ENCODE results near the gene CCDC69.
A peak's percentile ranks its signal among the peaks of the same experiment; 100 is the strongest.
"Not testable (repeated sequence)": the region's sequence is repeated elsewhere in the genome, so short reads cannot be mapped to it uniquely, and the experiment has no call there.

Gene CCDC69

DNA sequence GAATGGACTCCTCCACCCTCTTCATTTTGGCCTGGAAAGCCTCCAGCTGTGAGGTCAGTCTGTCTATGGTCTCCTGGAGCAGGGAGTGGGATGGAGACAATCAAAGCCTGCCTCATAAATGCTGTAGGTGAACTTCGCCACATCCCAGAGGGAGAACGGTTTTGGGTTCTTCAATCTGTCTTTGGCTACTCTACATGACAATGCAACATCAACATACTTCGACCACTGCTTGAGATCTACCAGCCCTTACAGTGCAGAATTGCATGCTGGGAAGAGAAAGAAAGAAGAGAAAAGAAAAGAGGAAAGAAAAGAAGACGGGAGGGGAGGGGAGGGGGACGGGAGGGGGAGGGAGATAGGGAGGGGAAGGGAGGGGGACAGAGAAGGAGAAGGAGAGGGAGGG lies 37.8 kb downstream of the CCDC69 start:
- no peak for DNase-seq

DNA sequence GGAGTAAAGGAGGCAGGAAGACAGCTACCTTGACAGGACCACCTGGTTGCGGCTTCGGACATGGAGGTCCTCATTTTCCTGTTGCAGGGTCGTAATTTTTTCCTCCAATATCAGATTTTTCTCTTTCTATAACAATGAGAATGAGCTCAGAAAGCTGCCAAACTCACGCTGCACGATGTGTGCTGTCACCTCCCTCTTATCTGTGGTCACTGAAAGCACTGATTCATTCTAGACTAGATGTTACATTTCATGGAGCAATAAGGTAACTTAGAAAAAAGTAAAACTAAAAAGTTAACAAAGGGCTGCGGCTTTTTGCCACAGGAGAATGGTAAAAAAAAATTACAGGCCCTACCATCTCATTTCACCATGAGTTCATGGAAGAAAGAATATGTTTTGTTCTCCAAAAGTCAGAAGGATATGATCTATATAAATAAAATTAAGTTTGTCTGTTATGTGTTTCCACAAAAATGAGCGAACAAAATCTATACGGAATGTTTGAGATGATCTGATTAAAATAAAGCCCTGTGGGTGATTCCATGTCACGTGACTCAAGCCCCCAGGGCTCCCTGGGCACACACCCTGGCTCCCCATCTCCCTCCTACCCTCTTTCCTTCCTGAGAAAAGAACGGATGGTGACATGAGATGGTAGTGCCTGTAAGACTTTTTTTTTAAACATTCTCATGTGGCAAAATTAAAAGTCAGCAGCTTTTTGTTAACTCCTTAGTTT lies 39.4 kb downstream of the CCDC69 start:
- no peak for DNase-seq

DNA sequence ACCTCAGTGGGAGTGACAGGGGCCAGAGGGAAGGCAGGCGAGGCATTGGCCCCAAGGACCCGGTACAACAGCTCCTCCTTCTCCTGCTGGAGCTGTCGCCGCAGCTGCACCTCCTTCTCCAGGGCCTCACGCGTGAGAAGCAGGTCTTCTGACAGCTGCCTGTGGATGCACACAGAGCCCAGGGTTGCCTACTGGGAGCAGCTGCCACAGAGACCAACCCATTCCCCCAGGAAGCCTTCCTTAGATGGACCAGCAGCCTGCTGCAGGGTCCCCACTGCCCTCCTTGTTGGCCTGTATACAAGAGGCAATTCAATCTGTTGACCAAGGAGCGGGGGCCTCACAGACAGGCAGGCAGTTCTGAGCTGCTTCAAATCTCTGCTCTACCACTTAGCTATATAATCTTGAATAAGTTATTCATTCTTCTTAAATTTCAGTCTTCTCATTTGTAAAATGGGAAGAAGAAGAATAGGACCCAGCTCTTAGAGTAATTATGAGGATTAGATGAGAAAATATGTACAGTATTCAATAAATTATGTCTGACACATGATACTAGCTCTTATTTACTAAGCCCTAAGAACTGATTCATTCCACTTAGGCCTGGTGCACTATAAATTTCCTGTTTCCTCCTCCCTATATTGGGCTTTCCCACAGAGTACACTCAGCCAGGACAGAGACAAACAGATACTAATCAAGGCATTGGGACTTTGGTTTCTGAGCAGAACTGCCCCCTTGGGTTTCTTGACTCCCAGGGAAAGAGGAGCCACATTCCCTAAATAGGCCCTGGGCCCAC lies 40.2 kb downstream of the CCDC69 start:
- DNase-seq: no peak

DNA sequence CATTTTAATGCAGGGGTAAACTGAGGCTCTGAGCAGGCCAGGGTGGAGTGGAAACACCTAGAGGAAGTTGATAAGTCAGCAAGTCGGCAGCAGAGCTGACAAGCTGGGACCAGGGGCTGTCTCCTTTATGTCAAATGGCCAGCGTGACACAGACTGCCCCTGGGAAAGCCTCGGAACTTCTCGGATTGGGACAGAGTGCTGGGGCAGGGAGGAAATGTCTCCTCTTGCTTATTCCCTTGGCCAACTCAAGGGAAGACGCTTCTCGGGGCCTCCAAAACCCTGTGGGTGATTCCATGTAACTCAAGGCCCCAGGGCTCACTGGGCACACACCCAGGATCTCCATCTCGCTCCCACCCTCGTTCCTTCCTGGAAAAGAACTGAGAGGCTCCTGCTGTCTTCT lies 40.9 kb downstream of the CCDC69 start:
- DNase-seq: no peak

DNA sequence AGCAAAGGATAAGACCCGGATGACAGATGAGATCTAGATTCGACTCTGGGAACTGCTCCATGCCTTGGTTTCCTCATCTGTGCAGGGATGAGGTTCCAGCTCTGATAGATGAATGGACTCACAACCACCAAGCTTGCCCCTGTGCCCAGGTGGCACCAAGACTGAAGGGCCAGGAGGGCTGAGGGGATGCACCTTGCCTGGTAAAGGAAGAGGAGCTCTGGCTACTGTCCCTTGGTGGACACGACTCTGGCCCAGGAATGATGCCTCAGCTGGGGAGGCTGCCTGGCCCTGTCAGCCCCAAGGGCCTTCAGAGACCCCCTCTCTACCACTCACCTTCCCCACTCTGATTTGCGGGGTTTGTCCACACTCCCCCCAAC lies 41.4 kb downstream of the CCDC69 start:
- no peak for DNase-seq

DNA sequence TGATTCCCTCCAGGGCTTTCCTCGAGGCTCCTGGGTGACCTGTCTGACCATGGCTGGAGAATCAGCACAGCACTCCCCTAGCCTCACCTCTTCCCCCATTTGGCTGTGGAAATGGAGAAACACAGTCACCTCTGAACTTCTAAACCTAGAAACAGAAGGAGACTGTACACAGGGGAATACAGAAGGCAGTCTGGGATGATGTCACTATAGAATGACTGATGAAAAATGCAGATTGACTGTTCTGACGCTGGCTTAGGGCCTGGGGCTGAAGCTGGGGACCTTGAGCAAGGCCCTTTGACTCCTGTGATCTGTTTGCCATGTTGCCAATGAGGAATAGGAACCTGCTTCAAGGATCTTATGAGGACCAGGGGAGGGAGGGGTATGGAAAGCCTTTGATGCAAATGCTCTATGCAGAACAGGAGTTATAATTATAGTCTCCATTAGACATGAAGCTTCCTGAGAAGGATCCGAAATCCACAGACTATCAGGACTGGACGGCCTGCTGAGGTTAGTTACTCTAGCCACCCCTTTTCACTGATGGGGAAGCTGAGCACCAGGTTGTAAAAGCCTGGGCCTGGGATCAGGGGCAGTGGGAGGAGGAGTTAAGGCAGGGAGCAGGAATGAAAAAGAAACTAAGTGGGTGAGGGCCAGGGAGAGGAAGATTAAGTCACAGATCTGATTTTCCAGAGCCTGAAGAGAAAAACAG lies 41.9 kb downstream of the CCDC69 start:
- no peak for DNase-seq

DNA sequence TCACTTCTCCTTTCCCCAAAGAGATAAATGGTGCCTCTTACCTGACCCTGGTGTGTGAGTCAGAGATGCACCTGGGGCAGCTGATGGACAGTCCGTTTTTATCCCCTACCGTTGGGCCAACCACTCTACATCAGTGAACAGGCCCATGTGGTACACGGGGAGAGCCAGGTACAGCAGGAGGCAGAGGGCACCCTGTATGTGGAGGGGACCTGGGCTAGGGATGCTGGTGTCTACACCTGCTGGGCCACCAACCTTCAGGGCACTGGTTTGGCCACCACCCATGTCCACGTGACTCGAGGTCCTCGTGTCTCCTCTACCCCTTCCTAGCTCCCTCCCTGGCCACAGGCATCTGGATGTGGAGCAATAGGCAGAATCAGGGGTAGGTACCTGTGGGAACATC lies 43.6 kb downstream of the CCDC69 start:
- no peak for DNase-seq

DNA sequence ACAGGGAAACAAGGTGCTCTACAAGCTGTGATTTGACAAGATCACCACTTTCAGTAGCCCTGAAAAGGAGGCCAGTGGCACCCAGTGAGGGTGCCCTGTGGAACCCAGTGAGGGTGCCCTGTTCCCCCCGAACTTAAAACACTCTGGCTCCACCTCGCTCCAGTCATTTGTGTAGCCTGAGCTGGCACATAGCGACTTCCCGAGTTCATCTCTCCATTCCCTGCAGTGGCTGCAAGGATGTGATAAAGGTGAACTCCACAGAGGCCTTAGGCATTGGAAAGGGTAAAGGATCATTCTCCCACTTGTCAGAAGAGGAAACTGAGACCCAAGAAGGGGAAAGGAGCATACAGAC lies 44.4 kb downstream of the CCDC69 start:
- DNase-seq: no peak

DNA sequence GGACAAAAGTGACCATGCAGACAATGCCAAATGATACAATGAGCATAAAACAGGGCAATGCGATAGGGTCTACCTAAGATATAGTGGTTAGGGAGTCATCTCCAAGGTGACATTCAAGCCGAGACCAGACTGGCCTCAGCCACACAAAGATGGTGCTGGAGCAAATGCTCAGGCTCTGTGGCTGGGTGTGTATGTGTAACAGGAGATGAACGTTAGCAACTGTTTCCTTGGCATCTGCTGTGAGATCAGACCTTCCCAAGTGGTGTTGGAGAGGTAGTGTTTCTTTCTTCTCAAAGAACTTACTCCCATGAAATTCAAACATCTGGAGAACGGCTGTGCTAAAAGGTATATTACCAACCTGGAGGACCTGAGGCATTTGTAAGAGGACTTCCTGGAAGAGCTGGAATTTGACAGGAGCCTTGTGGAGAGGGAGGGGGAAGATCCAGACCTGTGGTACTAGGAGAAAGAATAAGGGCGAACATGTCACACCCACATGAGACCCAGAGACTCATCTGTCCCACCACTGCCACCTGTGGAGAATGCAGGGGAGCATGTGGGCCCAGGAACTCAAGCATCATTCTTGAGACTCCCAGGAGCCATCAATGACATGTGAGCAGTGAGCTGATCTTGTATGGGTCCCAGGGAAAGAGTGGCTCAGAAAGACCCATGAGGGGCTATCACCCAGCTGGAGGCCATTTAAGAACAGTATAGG lies 45.0 kb downstream of the CCDC69 start:
- no peak for DNase-seq

DNA sequence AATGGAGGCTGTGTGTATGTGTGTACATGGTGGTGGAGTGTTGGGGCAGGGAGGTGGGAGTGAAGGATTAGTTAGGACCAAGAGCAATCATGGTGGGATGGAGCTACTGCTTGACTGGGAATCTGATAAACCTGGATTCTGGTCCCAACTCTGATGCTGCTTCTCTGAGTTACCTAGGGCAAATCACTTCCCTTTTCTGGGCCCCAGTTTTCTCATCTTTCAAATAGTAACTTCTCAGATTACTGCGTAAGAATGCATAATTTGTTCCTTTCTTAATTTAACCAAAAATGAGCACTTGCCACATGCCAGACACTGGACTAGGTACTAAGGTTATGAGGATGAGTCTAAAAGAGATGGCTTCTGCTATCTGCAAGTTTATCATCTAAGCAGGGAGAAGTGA lies 45.5 kb downstream of the CCDC69 start:
- DNase-seq: no peak

DNA sequence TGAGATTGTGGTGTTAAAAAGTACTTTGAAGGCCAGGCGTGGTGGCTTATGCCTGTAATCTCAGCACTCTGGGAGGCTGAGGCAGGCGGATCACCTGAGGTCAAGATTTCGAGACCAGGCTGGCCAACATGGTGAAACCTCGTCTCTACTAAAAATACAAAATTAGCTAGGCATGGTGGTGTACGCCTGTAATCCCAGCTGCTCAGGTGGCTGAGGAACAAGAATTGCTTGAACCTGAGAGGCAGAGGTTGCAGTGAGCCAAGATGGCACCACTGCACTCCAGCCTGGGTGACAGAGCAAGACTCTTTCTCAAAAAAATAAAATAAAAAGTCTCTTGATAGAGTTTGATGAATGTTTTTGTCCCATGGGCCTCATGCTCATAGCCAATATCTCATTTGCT lies 47.6 kb downstream of the CCDC69 start:
- not testable (repeated sequence) for DNase-seq

DNA sequence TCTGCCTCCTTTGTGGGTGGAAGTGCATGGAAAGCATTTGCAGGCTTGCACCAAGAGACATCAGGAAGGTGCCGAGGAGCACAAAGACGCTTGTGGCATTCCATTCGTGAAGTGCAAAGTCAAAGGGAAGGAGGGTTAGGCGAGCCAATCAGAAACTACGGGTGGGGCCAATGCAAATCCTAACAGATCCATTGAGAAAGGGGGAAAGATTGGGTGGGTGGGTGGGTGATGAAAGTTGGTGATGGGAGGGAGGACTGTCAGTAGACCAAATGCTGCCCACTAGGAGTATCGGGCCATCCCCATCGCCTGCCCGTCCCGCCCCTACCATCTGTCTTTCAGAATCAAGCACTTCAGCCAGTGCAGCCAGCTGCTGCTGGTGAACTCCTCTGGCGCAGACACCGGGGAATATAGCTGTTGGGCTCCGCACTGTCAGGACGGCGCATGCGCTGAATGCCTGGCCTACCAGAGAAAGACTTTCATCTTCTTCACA lies 49.2 kb downstream of the CCDC69 start:
- DNase-seq: no peak

DNA sequence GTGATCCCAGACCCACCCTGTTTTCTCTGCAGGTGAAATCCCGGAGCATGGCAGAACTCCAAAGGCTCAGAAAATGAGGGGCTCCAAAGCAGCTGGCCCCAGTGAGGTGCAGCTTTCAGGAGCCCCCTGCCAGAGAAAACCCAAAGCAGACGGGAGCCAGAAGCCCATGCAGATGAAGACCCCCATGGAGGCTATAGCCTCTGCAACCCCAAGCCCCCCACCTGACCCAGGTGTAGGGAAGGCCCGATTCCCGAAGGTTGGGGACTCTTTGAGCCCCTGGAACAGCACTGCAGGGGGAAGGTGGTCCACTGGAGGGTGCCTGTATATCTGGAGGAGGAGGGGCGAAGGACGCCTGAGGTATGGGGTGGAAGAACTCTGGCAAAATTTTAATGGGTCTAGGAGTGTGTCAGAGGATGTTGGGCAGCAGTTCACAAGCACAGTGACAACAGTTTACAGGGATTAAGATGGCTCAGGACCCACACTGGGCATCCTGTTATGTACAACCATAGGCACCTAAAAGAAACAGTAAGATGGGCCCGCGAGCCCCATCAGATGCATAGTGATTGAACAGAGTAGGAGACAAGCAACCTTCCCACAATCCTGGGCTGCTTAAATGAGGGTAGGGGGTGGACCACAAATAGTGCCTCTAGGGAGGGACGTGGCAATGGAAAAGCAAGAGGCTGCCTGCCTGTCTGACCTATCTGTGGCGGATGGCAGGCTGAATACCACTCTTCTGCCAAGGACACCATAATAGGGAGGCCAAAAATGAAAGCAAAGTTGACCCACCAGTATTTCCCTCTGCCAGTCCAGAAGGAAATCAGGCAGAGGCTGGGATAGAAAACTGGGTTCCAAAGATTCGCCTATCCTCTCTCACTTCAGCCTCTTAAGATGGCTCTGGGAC lies 49.9 kb downstream of the CCDC69 start:
- DNase-seq: no peak

DNA sequence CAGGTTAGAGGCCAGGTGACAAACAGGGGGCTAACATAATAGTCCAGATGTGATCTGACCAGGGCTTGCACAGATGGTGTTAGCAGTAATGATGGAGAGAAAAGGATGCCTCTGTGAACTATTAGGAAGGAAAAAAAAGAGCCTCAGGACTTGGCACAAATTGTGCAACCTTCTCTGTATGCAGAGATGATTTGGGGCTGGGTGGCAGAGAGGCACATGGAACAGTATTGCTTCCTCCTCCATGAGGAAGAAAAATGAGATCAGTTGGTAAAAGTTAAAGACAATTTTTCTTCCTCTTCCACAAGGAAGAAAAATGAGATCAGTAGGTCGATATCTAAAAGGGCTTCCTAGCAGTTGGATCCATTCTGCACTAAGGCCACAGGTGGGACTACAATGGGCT lies 52.4 kb downstream of the CCDC69 start:
- DNase-seq: no peak

DNA sequence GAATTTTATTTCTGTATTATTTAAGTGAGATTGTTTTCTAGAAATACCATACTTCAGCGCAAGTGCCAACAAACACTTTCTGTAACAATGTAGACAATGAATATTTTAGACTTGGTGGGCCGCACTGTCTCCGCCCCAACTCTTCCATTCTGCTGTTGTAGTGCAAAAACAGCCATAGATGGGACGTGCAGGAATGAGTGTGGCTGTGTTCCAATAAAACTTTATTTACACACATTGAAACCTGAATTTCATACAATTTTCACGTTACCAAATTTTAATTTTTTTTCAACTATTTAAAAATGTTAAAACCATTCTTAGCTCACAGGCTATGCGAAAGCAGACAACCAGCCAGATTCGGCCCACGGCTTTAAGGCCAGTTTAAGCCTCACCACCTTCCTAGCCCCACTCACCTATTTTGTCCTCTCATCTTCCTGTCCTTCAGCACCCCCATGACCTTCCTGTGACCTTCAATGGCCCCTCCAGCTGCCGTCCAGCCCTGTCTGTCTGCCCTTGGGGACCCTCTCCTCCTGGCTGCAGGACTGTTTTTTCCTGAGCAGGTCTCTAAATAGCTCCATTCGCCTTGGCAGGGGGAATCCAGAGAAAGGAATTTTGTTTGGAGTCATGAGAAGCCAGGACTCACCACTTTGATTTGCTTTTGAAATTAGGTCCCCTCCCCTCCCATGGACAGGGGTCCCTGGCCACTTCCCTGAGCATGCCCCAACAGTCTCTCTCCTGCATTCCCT lies 55.1 kb downstream of the CCDC69 start:
- no peak for DNase-seq

DNA sequence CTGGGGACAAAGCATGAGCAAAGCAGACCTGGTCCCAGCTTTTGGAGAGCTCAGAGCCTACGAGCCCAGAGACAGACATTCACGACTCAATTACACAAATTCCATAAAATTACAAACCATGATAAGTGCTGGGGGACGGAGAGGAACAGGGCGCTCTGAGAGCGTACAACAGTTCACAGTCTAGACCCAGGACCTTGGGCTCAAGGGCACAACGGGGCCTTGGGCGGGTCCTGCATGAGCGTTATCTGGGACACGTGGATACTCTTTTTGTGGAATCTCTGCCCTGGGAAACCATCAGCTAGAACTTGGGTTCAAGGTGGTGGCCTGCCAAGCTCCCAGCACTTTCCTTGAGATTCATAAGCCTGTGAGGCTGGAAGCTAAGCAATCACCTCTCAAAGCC lies 56.9 kb downstream of the CCDC69 start:
- no peak for DNase-seq

DNA sequence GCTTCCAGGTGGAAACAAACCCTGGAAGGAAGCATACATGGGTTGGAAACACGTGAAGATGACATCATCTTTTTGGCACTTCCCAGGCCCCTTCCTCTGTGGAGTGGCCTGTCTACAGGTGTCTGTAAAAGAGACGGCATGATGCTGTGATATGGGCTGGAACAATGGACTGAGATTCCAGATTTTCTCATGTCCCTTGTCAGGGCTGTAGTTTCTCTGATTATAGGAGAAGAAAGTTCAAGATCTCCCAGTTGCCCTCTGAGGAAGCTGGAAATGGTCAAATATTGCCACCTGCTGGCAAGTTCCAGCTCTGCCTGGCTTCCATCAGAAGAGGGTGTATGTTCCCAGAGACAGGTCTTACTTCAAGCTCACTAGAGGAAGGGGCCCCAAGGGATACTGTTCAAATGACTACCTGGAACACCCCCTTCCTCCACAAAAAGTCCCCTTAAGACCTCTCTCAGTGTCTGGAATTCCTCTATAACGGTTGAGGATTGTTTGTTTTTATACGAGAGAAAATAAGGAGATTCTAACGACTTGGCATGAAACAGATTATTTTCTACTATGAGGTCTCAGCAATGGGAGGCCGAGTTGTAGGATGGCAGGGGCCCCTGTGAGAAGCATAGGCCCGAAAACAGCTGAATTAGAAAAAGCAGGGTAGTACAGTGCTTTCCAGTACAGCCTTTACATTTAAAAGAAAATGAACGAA lies 59.1 kb downstream of the CCDC69 start:
- DNase-seq: peak; percentile 87

DNA sequence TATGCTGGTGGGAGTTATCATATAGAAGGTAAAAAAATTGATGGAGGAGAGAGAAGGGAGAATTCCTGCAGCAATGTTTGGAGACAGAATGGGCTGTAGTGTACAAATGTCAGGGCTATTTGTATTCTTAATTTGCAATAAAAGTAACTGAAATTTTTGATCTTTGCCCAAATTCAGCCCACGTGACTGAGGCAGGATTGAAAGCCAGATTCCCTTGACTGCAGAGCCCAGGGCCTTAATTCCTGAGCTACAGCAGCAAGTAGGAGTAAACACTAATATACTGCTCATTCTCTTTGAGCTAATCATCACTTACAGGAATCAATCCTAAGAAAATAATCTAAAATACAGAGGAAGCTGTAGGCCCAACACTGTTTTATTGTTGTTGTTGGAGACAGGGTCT lies 61.1 kb downstream of the CCDC69 start:
- DNase-seq: no peak

DNA sequence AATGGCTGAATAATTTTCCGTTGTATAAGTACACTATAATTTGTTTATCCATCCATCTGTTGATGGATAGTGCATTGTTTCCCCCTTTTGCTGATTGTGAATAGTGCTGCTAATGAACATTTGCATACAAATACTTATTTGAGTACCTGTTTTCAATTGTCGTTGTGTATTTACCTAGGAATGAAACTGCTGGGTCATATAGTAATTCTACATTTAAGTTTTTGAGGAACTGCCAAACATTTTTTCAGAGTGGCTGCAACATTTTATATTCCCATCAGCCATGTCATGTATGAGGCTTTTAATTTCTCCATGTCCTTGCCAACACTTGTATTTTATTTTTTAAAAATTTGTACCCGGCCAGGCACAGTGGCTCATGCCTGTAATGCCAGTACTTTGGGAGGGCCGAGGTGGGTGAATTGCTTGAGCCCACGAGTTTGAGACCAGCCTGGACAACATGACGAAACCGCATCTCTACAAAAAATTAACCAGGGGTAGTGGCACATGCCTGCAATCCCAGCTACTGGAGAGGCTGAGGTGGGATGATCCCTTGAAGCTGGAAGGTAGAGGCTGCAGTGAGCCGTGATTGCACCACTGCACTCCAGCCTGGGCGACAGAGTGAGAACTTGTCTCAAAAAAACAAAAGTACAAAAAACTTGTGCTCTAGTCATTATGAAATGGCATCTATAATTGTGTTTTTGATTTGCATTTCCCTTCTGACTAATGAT lies 64.1 kb downstream of the CCDC69 start:
- no peak for DNase-seq

DNA sequence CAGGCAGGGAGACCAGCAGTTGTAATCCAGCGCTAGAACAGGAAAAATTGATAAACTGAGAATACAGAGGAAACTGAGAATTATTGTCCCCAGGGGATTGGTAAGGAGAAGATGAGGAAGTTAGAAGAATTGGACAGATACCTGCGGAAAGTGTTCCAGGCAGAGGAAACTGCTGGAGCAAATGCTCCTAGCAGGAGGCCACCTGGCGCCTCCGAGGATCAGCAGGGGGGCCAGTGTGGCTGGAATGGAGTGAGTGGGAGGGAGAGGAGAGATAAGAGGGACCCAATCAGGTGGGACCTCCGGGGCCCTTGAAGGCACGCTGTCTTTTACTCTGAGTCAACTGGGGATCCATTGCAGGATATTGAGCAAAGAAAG lies 65.6 kb downstream of the CCDC69 start:
- no peak for DNase-seq

Data from CD4-positive, alpha-beta T cell treated with Interleukin-17A for 4 hours (primary cell).